Kidney epithelial cell (primary cell): ENCODE measurements around the gene PSG6. TPM values are rescaled to one million over a fixed set of nuclear protein-coding genes. Genes with fewer than 3 reads are reported as not detected.
"Not testable (repeated sequence)": the region's sequence is repeated elsewhere in the genome, so short reads cannot be mapped to it uniquely, and the experiment has no call there.

ENCODE experiments used
- DNase-seq: peaks from one replicate; pipeline ENCODE4 v3.0.0-alpha.2; 2010; ENCODE audit warnings: low read depth
- H3K27me3 ChIP-seq: 2 replicates; pipeline ENCODE4 v1.6.0; 2011; ENCODE audit warnings: low read length; ENCODE audit not compliant: control insufficient read depth, insufficient read depth
- H3K36me3 ChIP-seq: 2 replicates; pipeline ENCODE4 v1.5.1; 2011; ENCODE audit warnings: low read length; ENCODE audit not compliant: control insufficient read depth, insufficient read depth
- H3K4me3 ChIP-seq: 2 replicates; pipeline ENCODE4 v1.5.1; 2011; ENCODE audit warnings: low read depth, mild to moderate bottlenecking, control low read depth, low read length
- total RNA-seq: library from RNA; depleted of rRNA; stranded (reverse); fragments of >200 nt; gene quantifications from 2 replicates; pipeline ENCODE4 v1.2.3, GENCODE V29; 2015
- TF ChIP-seq, protein P1 (sequence below): IDR thresholded peaks from 2 replicates; pipeline ENCODE4 v1.5.1; 2011; ENCODE audit warnings: mild to moderate bottlenecking, moderate library complexity, low read length, control low read depth, inconsistent platforms; ENCODE audit not compliant: insufficient read depth, poor library complexity, severe bottlenecking

Gene PSG6
- total RNA-seq, 1 donor from 2014 or later, result not detected

DNA sequence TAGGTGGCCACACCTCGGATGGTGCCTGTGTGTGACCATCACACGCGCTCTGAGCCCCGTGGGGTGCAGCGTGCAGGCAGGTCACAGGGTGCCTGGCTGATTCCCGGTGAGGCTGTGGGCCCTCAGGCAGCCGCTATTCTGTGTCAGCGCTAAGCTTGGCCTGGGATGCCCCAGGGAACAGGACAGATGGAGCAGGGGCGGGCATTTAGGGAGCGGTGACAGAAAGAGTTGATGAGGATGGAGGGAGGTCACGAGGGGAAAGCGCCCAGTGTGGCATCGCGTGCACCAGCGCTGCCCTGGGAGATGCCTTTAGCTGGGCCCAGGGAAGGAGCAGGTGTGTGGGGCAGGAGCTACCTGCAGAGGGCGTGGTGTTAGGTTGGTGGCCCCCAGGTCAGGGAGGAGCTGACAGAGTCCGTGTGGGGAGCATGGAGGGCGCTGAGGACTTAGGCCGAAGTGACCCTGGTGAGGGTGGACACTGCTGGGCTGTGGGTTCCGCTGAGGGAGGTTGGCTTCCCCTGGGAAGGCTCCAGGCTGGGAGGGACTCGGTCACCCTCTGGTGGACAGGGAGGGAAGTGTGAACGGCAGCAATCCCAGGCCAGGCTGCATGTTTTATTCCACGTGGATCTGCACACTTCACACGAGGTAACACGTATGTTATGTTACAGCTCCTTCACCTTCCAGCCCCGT is 1.5 kb upstream of the PSG6 start:
- TF ChIP-seq, protein P1, sequence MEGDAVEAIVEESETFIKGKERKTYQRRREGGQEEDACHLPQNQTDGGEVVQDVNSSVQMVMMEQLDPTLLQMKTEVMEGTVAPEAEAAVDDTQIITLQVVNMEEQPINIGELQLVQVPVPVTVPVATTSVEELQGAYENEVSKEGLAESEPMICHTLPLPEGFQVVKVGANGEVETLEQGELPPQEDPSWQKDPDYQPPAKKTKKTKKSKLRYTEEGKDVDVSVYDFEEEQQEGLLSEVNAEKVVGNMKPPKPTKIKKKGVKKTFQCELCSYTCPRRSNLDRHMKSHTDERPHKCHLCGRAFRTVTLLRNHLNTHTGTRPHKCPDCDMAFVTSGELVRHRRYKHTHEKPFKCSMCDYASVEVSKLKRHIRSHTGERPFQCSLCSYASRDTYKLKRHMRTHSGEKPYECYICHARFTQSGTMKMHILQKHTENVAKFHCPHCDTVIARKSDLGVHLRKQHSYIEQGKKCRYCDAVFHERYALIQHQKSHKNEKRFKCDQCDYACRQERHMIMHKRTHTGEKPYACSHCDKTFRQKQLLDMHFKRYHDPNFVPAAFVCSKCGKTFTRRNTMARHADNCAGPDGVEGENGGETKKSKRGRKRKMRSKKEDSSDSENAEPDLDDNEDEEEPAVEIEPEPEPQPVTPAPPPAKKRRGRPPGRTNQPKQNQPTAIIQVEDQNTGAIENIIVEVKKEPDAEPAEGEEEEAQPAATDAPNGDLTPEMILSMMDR, result peak; percentile 16
- H3K36me3 ChIP-seq, H3K27me3 ChIP-seq, DNase-seq, H3K4me3 ChIP-seq: not testable (repeated sequence)

DNA sequence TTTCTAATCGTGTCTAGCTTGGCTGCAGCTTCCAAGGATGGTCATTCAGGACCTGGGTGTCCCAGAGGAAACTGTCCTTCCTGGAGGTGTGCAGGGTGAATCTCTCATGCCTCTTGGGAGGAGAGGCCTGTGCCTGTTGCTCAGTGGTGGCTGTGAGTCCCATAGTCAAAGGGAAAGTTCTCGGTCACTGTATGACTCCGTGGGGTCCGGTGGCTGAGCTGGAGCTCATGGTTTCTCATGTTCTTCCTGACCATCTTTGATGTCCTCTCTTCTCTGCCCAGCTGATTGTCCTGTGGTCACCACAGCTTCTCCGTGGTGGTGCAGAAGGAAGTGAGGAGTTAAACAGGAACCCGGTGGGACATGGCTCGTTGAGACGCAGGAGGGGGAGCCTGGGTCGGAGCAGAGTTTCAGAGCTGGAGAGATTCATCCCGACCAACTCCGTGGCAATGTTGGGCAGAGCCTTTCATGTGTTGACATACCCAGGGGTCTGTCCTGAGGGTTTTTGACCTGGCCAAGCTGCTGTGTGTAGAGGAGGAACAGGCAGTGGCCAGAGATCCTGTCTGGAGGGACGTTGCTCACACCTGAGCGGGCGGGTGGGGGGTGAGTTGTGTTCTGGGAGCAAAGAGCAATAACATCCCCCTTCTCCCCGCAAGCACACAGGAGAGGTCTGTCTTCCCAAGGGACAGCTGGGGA is 829 bp upstream of the PSG6 start:
- not testable (repeated sequence) for DNase-seq, H3K4me3 ChIP-seq, H3K36me3 ChIP-seq, H3K27me3 ChIP-seq

DNA sequence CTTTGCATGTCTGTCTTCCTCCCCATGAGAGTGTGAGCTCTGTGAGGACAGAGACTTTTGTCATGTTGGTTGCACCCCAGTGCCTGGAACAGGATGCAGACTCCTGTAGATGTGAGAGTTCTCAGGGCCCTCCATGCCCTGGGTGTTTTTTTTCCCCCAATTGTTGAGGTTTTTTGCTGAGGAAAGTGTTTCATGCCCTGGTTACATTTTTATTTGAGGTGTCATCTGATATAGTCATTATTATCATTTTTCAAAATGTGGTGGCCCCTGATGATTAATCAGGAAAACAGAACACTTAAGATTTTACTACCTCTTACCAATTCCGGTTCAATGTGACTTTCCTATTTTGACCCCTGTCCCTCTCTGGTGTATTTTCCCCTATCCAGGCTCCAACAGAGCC is 763 bp downstream of the PSG6 start:
- H3K4me3 ChIP-seq, DNase-seq, H3K27me3 ChIP-seq, H3K36me3 ChIP-seq: not testable (repeated sequence)

DNA sequence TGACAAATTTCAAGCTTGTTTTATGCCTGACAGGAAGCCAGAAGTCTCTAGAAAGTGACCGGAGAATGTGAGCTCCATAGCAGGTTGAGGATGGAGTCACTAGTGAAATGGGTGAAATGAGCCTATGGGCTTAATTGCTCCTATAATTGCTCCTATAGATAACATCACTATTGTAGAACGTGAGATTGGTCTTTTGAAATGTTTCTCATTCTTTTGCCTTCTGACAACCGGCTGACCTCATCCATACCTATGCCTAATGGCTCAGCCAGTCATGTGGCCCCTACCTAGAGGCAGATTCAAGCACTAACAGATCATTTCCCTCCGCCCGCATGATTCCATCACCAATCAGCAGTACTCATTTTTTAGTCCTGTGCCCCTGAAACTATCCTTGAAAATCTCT is 4.2 kb downstream of the PSG6 start:
- not testable (repeated sequence) for DNase-seq, H3K4me3 ChIP-seq, H3K36me3 ChIP-seq, H3K27me3 ChIP-seq

DNA sequence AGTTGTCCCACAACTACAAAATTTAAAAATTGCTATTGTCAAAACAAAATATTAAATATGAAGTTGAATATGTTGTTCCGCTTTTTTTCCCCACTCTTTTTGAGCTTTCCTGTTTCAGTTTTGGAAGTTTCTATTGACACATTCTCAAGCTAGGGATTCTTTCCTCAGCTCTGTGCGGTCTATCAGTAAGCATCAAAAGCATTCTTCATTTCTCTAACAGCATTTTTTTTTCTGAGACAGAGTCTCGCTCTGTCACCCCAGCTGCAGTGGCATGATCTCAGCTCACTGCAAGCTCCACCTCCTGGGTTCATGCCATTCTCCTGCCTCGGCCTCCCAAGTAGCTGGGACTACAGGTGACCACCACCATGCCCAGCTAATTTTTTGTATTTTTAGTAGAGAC is 4.8 kb downstream of the PSG6 start:
- not testable (repeated sequence) for H3K36me3 ChIP-seq, DNase-seq, H3K27me3 ChIP-seq, H3K4me3 ChIP-seq

DNA sequence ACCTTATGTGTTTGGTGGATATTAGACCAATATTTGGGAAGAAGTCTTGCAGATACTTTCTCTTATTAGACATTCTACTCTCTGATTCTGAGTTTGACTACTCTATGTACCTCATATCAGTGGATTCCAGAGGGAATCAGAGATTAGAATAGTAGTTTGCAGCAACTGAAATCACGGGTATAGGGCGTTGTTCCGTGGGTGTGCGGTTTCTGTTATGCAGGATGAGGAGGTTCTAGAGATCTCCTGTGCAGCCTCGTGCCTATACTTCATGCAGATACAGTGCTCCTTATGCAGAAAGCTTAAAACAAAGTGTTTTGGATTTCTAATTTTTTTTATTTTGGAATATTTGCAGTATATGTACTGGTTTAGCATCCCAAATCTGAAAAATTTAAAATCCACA is 6.0 kb downstream of the PSG6 start:
- H3K36me3 ChIP-seq, H3K27me3 ChIP-seq, H3K4me3 ChIP-seq, DNase-seq: not testable (repeated sequence)

DNA sequence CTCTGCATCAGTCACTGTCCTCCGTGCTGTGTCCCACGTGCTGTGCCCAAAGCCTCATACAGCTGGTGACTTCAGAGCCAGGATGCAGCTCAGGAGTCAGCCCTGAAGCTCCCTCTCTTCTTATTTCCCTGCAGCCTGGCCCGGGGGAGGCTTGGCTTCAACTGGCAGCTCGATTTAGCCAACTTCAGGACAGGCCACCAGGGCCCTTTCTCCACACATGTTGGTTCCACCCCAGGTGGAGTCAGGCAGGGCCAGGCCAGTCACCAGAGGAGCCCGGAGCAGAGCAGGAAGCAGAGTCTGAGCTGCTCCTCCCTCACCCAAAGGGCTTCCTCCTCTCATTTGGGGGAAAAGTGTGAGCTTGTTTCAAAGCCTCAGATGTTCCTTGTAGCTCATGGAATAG is 11.5 kb downstream of the PSG6 start:
- not testable (repeated sequence) for H3K36me3 ChIP-seq, H3K27me3 ChIP-seq, H3K4me3 ChIP-seq, DNase-seq

DNA sequence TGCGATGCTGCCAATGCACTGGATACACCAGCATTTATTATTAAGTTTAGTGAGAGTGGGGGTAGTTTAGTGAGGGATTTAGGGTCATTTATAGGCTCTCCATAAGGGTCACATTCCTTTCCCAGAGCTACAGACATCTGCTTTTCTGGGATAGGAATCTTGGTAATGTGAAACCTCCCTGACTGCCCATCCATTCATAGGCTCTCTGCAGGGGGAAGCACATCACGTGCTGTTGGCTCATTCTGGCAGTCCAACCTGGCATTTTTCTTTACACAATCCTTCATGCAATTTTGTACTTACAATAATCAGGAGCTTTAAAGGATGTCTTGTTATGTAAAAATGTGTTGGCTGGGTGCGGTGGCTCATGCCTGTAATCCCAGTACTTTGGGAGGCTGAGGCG is 17.1 kb downstream of the PSG6 start:
- not testable (repeated sequence) for DNase-seq, H3K36me3 ChIP-seq, H3K4me3 ChIP-seq, H3K27me3 ChIP-seq

DNA sequence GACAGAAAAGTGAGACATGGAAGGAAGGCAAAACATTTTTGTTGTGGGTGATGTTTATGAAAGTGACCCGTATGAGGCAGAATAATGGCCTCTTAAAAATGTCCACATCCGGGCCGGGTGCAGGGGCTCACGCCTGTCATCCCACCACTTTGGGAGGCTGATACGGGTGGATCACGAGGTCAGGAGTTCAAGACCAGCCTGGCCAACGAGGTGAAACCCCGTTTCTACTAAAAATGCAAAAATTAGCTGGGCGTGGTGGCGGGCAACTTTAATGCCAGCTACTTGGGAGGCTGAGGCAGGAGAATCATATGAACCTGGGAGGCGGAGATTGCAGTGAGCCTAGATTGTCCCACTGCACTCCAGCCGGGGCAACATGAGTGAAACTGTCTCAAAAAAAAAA is 18.0 kb downstream of the PSG6 start:
- H3K36me3 ChIP-seq, H3K4me3 ChIP-seq, H3K27me3 ChIP-seq, DNase-seq: not testable (repeated sequence)

DNA sequence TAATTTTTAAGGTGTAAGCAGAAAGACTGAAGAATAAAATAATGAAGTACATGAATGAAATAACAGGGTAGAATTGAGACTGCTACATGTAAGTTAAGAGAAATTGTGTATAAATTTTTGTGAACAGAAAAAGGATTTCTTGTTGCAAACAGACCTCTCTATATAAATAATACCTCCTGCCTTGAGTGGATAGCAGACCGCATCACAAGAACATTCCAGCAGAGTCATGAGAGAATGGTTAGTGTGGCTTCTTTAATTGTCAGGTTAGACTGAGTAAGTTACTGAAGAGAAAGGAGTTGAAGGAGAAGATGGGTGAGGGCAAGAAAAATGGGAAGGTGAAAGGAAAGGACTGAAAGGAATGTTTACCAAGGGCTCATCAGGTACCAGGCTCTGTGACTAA is 18.6 kb downstream of the PSG6 start:
- DNase-seq, H3K4me3 ChIP-seq, H3K36me3 ChIP-seq, H3K27me3 ChIP-seq: not testable (repeated sequence)

DNA sequence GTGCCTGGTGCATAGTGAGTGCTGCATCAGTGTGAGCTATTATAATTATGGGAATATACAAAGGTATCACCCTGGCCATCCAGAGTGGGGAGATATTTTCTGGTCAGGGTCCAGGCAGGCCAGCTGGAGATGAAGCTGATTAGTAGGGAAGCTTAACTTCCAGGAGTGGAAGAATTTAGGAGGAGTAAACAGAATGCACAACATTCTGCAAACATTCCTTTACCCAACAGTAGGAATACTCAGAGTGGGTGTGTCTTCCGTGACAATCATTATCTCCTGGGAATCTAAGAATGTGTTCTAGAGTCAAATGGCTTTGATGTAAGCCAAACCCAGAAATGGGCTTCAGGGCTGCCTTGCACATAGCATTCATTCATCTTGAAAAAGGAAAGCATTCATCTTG is 19.0 kb downstream of the PSG6 start:
- not testable (repeated sequence) for H3K36me3 ChIP-seq, DNase-seq, H3K4me3 ChIP-seq, H3K27me3 ChIP-seq

DNA sequence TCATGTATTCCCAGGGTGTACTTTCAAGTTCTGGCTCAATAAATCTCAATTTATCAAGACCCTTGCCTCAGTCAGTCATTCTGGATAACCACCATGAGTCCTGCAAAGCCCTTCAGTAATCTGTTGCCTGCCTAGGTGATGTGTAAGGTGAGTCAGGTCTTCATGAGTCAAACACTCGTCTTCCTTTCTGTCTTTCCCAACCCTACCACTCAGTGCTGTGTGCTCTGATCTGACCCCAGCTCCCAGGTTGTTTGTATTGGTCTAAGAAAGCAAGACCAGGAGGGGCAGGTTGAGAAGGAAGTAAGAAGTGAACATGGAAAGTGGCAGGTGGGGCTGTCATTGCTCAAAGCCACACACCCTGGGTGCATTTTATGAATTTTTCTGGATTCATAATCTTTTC is 20.0 kb downstream of the PSG6 start:
- H3K27me3 ChIP-seq, H3K4me3 ChIP-seq, H3K36me3 ChIP-seq, DNase-seq: not testable (repeated sequence)

DNA sequence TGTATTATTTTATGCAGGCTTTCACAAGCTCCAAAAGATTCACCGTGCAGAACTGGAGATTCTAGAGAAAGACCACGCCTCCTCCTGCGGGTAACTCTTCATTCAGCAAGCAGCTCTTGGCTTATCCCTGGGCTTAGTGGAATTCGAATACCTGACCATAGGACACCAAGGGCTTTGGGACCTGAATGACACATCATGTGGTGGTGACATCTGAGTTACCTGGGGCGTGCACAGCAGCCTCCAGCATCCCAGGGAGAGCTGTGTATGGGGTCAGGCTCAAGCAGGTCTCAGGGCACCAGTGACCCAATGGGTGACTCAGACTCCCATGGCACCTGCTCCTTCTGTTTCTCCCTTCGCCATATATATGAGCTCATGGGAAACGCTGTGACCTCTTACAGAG is 27.2 kb downstream of the PSG6 start:
- not testable (repeated sequence) for H3K27me3 ChIP-seq, H3K36me3 ChIP-seq, H3K4me3 ChIP-seq, DNase-seq

DNA sequence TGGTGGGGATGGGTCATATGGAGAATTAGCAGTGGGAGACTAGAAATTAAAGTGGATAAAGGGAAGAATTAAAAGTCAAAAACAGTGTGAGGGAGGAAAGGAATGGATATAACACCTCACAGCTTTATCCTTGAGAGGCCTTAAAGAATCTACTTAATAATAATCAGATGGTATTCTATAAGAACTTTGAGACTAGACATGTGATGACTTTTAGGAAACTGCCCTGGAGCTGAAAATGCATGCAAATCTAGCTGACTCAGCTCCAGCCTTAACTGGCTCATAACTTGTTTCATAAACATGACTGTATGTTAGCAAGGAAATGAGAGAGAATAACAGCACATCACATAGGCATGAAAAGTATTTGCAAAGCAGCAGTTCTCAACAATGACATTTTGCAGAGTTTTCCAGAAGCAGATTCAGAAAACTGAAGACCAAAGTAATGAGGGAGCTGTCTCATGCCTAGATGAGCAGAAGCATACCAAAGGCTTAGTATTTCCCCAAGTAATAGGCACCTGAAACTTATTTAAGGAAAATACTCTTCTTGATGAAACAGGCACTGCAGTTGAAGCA is 29.7 kb downstream of the PSG6 start:
- H3K27me3 ChIP-seq, DNase-seq, H3K36me3 ChIP-seq, H3K4me3 ChIP-seq: not testable (repeated sequence)
